NCI-H128 (cell line): Measurements from ENCODE around the gene CACNG8.
"Not testable (repeated sequence)": the region's sequence is repeated elsewhere in the genome, so short reads cannot be mapped to it uniquely, and the experiment has no call there.

Source experiments
- DNase-seq: peaks from one replicate; lab custom pipeline; 2025; ENCODE audit not compliant: unreplicated experiment; lab: John Stamatoyannopoulos, UW

CACNG8 gene

GRCh38 chr19:53962887-53963431, at the start of gene CACNG8:
TSS of gene CACNG8 (plus strand) at chr19:53962937.
- DNase-seq: no peak

GRCh38 chr19:53915000-53915399, 47.7 kb upstream of the CACNG8 start:
- no peak for DNase-seq

- no peak for DNase-seq
Observed at GRCh38 chr19:53916004-53916403, 46.7 kb upstream of the CACNG8 start.

GRCh38 chr19:53917356-53917755, 45.4 kb upstream of the CACNG8 start:
- DNase-seq: no peak

DNA sequence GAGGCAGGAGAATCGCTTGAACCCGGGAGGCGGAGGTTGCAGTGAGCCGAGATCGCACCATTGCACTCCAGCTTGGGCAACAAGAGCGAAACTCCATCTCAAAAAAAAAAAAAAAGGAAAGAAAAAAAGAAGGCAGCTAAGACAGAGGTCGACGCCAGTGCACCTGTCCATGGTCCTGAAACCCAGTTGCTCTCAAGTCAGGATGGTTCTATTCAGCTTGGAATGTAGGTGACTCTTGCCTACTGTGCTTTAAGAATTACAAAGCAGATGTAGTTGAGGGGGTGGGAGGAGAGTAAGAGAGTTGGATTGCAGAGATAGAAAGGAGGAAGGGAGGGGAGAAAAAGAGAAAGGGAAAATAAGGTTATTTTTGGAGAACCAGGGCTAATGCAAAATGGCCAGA, 35.0 kb upstream of the CACNG8 start:
- DNase-seq: no peak

DNA sequence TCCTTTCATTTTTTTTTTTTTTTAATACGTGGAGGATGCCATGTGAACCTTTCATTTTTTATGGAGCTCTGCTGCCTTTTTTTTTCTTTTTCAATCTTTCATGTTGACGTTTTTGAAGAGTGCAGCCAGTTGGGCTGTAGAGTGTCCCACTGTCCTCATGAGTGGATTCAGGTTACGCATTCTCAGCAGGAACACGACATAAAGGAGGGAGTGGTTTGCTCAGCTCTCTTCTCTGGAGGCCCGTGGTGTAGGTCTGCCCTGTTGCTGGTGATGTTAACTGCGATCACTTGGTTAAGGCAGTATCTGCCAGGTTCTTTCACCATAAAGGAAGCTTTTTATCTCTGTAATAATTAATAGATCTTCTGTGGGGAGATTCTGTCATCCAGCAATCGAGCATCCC, 26.7 kb upstream of the CACNG8 start:
- no peak for DNase-seq

GRCh38 chr19:53942001-53942786, 20.5 kb upstream of the CACNG8 start:
- DNase-seq: no peak

- no peak for DNase-seq
Observed at GRCh38 chr19:53944416-53944815, 18.3 kb upstream of the CACNG8 start.

DNA sequence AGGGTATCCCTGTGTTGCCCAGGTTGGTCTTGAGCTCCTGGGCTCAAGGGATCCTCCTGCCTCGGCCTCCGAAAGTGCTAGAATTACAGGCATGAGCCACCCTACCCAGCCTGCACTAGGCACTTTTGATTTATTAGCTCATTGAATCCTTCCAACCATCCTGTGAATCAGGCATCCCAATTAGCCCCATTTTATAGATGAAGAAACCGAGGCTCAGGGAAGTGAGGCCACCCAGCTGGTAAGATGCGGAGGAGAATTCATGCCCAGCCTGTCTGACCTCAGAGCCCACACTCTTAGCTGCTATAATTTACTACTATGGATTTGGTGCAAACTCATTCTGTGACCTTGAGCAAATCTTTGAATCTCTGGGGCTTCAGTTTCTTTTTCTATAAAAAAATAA, 17.8 kb upstream of the CACNG8 start:
- no peak for DNase-seq

DNA sequence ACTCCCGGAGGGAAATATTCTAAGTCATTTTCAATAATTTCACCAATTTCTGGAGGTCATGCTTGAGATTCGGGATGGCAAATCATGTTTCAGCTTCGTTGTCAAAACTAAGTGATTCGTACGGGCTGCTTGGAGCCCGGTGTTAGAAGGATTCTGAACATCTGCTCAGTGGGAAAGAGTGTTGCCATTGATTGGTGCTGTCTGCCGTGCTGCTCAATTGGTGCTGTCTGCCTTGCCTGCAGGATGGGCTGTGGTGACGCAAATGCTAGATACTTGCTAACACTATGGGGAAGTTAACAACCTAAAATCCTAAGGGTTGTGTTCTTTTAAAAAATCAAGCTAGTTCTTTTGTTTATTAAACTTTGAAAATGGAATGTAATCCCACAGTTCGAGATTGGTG, 17.3 kb upstream of the CACNG8 start:
- DNase-seq: no peak

DNA sequence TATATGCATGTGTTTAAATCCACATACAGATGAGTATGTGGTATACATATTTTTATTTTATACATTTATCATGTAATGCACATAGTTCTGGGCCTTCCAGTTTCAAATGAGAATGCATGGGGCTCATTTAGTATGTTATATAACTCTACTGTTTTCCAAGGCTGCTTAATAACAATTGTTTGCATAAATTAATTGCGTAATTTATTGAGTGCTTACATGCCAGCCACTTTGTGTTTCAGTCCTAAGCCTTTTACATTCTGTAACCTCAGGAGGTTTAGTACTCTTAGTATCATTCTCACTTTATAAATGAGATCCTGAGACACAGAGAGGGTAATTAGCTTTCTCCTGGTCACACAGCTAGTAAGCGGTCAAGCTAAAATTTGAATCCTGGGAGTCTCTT, 16.7 kb upstream of the CACNG8 start:
- no peak for DNase-seq

DNA sequence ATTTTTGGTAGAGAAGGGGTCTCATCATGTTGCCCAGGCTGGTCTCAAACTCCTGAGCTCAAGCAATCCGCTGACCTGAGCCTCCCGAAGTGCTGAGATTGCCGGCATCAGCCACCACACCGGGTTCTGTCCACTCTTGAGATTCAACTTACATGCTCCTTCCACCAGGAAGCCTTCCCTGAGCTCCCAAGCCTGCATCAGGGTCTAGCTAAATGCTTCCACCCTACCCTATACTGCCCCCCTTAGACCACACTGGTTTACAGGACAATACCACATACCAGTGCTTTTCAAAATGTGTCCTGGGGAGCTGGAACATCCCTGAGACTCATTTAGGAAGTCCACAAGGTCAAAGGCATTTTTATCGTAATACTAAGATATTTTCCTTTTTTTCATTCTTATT, 15.1 kb upstream of the CACNG8 start:
- no peak for DNase-seq

DNA sequence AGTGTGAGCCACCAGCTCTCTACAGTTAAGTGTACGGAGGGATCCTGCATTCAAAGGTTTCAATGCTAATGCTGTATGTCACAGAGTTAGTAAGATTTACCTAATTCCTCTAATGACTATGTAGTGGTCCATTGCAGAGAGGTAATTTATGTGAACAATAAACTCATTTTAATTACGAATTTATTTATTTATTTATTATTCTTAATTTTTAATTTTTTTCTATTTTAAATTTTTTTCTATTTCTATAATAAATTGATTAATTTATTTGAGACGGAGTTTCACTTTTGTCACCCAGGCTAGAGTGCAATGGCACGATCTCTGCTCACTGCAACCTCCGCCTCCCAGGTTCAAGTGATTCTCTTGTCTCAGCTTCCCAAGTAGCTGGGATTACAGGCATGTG, 14.1 kb upstream of the CACNG8 start:
- not testable (repeated sequence) for DNase-seq

GRCh38 chr19:53951436-53951835, 11.3 kb upstream of the CACNG8 start:
- DNase-seq: no peak

- DNase-seq: no peak
Observed at GRCh38 chr19:53951947-53952346, 10.8 kb upstream of the CACNG8 start.

DNA sequence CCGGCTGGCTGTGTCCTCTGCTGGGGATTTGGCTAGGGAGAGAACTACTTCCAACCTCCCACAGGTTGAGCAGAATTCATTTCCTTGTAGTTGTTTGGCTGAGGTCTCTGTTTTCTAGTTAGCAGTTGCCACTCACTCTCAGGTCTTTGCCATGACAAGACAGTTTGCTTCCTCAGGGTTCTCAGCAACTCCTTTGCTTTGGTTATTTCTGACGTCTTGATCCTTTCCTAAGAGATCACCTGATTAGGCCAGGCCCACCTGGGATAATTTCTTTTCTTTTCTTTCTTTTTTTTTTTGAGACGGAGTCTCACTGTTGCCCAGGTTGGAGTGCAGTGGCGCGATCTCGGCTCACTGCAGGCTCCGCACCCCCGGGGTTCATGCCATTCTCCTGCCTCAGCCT, 9.4 kb upstream of the CACNG8 start:
- DNase-seq: no peak

DNA sequence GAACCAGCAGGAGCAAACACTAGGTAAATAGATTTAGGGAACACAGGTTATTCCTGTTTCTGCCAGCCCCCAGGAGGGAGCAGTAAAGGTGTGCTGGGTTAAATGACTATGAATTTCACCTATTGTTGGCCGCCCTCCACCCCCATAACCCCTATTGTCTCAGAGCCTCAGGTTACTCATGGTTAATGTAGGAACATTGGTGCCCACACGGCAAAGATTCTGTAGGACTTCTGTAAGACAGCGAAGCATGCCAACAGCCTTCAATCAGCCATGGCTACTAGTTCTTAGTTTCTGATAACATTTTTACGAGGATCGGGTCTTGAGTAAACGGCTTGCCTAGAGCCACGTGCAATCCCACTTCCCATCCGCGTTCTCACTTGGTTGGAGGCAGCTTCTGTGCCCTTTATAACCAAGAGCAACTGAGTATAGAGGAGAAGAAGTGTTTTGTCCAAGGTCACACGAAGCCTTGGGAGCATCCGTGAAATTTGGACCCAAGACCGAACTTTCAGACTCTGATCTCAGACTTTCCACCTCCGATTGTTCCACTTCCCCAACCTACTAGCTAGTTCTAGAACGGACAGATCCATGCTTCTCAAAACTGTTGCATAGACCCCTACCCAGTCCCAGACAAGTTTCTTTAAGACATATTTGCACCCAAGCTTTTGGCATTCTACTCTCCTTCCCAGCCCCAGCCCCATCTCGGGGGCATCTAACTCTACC, 5.1 kb upstream of the CACNG8 start:
- no peak for DNase-seq

- no peak for DNase-seq
Observed at GRCh38 chr19:53958168-53958571, 4.6 kb upstream of the CACNG8 start.

DNA sequence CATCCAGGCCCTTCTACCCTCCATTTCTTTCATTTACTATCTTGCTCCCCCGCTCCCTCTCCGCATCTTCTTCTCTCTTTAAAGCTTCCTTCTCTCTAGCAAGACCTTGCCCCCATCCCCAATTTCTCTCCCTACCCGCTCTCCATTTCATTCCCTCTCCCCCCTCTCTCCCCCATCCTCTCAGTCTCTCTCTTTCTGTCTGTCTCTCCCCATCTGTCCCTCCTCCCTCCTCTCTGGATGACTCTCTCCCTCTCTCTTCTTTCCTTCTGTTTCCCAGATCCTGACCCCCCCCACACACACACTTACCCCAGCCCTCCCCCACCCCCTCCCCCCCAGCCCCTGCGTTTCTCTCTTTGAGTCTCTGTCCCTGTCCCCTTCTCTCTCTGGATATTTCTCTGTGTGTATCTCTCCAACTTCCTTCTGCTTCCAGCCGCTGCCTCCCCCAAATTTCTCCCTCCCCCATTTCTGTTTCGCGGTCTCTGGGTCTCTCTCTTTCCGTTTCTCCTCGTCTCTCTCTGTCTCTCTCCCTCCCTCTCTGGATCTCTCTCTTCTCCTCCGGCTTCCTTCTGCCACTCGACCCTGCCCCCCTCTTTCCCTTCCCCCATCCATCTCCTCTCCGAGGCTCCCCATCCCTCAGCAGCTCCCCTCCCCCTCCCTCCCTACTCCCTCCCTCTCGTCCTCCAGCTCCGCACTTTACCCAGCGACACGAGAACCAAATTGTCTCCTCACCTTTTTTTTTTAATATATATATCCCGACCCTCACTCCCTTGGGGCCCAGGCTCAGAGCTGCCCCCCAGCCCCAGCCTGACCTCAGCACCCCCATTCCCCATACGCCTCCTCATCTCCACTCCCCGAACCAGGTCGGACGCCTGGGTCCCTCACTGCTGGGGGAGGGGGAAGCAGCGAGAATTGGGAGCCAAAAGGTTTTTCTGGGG, 3.6 kb upstream of the CACNG8 start:
- DNase-seq: no peak

- no peak for DNase-seq
Observed at GRCh38 chr19:53960187-53960586, 2.5 kb upstream of the CACNG8 start.

DNA sequence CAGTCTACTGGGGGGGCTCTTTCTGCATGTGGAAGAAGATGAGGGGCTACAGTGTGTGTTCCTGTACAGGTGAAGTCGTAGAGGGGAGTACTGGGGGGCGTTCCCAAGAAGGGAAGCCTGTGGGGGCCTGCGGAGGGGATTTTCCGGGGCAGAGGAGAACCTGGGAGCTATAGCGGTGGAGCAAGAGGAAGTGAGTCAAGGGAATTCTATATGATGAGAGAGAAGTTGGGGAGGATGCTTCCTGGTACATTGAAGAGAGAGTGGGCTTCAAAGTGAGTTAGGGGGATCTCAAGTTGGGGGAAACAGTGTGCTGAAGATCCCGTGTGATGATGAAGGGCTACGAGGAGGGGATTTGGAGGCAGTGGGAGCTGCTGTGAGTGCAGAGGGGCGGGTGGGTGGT, 1.9 kb upstream of the CACNG8 start:
- no peak for DNase-seq
